Gastrocnemius medialis (tissue), 4 donors: ENCODE data around the gene CSNK1D. TPM values are rescaled to one million over a fixed set of nuclear protein-coding genes. Genes with fewer than 3 reads are reported as not detected.
"Not testable (repeated sequence)": the region's sequence is repeated elsewhere in the genome, so short reads cannot be mapped to it uniquely, and the experiment has no call there.

Source experiments
- ATAC-seq, 2 donors: fragments of 150-250 bp; one replicate each; pipeline ENCODE4 v1.9.1; 2016
- DNase-seq, 2 donors: peaks; one replicate each; pipeline ENCODE4 v3.0.0-alpha.2; 2019
- H3K27ac ChIP-seq, 4 donors: fragments of 200-600 bp; sonication (generic); 1 replicate in 1 of 4; 2 replicates in 3 of 4; pipeline ENCODE4 v1.5.1; 2016 to 2018; ENCODE audit warnings: mild to moderate bottlenecking in 2 of 4, moderate library complexity in 1 of 4
- H3K27me3 ChIP-seq, 3 donors: fragments of 200-600 bp; sonication (generic) in 2 of 3; 1 replicate in 1 of 3; 2 replicates in 2 of 3; pipeline versions ENCODE4 v1.5.1 to v1.6.0; 2016 to 2019; ENCODE audit warnings: mild to moderate bottlenecking in 1 of 3, moderate library complexity in 1 of 3
- H3K36me3 ChIP-seq, 2 donors: fragments of 200-600 bp; sonication (generic) in 1 of 2; one replicate each; pipeline ENCODE4 v1.5.1; 2017 to 2018
- H3K4me1 ChIP-seq, 2 donors: fragments of 200-600 bp; sonication (generic) in 1 of 2; one replicate each; pipeline ENCODE4 v1.5.1; 2016 to 2017; ENCODE audit warnings: mild to moderate bottlenecking in 2 of 2
- H3K4me3 ChIP-seq, 4 donors: fragments of 200-600 bp; sonication (generic) in 3 of 4; 1 replicate in 1 of 4; 2 replicates in 3 of 4; pipeline ENCODE4 v1.5.1; 2016 to 2019; ENCODE audit warnings: mild to moderate bottlenecking in 2 of 4
- H3K9me3 ChIP-seq, 3 donors: fragments of 200-600 bp; sonication (generic) in 2 of 3; 1 replicate in 1 of 3; 2 replicates in 2 of 3; pipeline ENCODE4 v1.5.1; 2016 to 2019
- POLR2A ChIP-seq, 2 donors: fragments of 450-650 bp; IDR thresholded peaks; one replicate each; pipeline ENCODE4 v1.6.1; 2017; ENCODE audit warnings: antibody characterized with exemption in 2 of 2, mild to moderate bottlenecking in 2 of 2, moderate library complexity in 2 of 2
- in situ Hi-C, 4 donors: fragments of 200-750 bp; cut with MboI; loops; one replicate each; pipeline versions ENCODE4 v1.15.0 to v1.8.0; 2017; ENCODE audit warnings: low sequenced_read_pairs in 4 of 4
- intact Hi-C: fragments of 100-400 bp; cut with DNase I; formaldehyde crosslinking; loops from one replicate; pipeline ENCODE4 v1.15.1; 2023; ENCODE audit warnings: low total_unique reads
- total RNA-seq, 4 donors: library from RNA; depleted of rRNA; stranded (reverse); fragments of >200 nt; gene quantifications; one replicate each; pipeline versions ENCODE4 v1.1.0 to v1.2.3, GENCODE V29; 2016
- TF ChIP-seq, protein P1 (sequence below), 5 experiments: fragments of 450-650 bp in 3 of 5; fragments of 200-600 bp in 2 of 5; sonication (generic) in 2 of 5; IDR thresholded peaks in 4 of 5; conservative IDR thresholded peaks in 1 of 5; 1 replicate in 4 of 5; 2 replicates in 1 of 5; pipeline ENCODE4 v1.5.1; 2016 to 2019; ENCODE audit warnings: antibody characterized with exemption in 5 of 5, mild to moderate bottlenecking in 3 of 5, moderate library complexity in 3 of 5

CSNK1D gene
- total RNA-seq, 4 donors from 2014 or later = 34.0 to 55.2 (median 47.3) TPM

DNA sequence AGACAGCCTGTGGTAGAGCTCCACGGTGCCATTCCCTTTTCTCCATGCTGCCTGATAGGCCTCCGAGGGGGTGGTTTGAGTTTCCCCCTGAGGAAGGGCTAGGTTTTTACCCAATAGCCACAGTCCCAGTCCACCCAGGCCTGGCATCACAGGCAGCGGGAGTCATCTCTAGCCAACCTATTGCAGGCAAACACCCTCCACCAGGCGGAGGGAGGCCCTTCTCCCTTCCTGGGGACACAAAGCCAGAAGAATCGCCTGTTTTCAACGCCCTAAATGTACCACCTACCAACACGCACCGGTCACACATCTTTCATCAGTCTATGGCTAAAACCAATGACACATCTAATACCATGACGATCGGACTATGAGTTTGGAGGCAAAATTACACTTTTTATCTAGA is 7.4 kb downstream of the CSNK1D start:
- H3K27me3 ChIP-seq = no peaks in the 10 kb centered on the region
- ATAC-seq (no peak), DNase-seq (no peak)
- peaks cover 0 to 46% of the 10 kb centered on the region in 2 donors for H3K36me3 ChIP-seq
- TF ChIP-seq, protein P1, sequence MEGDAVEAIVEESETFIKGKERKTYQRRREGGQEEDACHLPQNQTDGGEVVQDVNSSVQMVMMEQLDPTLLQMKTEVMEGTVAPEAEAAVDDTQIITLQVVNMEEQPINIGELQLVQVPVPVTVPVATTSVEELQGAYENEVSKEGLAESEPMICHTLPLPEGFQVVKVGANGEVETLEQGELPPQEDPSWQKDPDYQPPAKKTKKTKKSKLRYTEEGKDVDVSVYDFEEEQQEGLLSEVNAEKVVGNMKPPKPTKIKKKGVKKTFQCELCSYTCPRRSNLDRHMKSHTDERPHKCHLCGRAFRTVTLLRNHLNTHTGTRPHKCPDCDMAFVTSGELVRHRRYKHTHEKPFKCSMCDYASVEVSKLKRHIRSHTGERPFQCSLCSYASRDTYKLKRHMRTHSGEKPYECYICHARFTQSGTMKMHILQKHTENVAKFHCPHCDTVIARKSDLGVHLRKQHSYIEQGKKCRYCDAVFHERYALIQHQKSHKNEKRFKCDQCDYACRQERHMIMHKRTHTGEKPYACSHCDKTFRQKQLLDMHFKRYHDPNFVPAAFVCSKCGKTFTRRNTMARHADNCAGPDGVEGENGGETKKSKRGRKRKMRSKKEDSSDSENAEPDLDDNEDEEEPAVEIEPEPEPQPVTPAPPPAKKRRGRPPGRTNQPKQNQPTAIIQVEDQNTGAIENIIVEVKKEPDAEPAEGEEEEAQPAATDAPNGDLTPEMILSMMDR (IDR thresholded peaks at IDR 0.05 in 4 of 5, conservative IDR thresholded peaks at IDR 0.05 in 1 of 5) = no peak
- no peak for TF ChIP-seq POLR2A (IDR thresholded peaks at IDR 0.05)
- peak overlapping the region; percentile 99 to 100 (median 100) for H3K27ac ChIP-seq
- peaks cover 46 to 49% of the 10 kb centered on the region in 2 donors for H3K4me1 ChIP-seq
- in situ Hi-C loops = no loop called here
- H3K4me3 ChIP-seq = no peak overlapping the region
- intact Hi-C loops = loop anchor here (2.0 kb wide), 1 partner anchor 23 kb away; no protein-coding TSS in a partner anchor
- H3K9me3 ChIP-seq = no peaks in the 10 kb centered on the region

DNA sequence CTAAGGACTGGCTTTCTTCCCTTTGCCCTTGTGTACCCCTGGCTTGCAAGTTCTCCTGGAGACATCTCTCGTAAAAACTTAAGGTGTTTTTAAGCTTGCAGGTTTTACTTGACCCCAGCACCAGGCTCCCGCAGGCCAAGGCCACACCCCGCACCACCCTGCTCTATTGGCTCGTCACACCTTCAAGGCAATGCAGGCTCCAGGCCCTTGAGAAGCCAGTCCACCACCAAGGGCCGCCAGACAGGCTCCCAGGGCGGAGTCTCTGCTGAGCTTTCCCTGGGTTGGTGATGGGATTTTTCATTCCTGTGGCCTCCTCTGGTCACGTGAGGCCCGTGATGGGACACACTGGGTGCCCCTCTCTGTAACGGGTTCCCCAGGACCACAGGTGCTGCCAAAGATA is 9.9 kb downstream of the CSNK1D start:
- Histone ChIP-seq H3K27me3 (no peaks in the 10 kb centered on the region), H3K27ac (peak overlapping the region in 1 of 4 donors; percentile 48), H3K4me3 (no peak overlapping the region), H3K9me3 (no peaks in the 10 kb centered on the region), H3K4me1 (peaks cover 25 to 27% of the 10 kb centered on the region in 2 donors), H3K36me3 (peaks cover 0 to 70% of the 10 kb centered on the region in 2 donors)
- TF ChIP-seq, protein P1 (IDR thresholded peaks at IDR 0.05 in 4 of 5, conservative IDR thresholded peaks at IDR 0.05 in 1 of 5) = no peak
- no peak for TF ChIP-seq POLR2A (IDR thresholded peaks at IDR 0.05)
- intact Hi-C loops = no loop called here
- in situ Hi-C loops = no loop called here
- DNase-seq (no peak), ATAC-seq (no peak)

DNA sequence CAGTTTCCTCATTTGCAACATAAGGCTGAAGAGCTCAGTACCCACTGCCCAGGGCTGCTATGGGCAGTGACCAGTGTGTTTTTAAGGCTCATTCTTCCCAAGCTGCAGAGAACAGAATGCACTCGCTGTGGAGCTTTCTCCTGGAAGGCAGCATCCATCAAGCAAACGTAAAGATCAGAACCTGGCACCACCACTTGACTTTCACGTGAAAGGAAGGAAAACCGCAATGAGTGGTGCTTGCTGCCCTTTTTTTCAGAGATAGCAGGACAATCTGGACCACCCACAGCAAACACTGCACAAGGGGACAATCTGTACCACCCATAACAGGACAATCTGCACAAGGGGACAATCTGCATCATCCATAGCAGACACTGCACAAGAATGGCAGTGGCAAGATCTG is 11.2 kb downstream of the CSNK1D start:
- no peak for TF ChIP-seq POLR2A (IDR thresholded peaks at IDR 0.05)
- TF ChIP-seq, protein P1 (IDR thresholded peaks at IDR 0.05 in 4 of 5, conservative IDR thresholded peaks at IDR 0.05 in 1 of 5) = no peak
- Histone ChIP-seq H3K27me3 (no peaks in the 10 kb centered on the region), H3K27ac (peak overlapping the region in 1 of 4 donors; percentile 48), H3K4me1 (peaks cover 14 to 17% of the 10 kb centered on the region in 2 donors), H3K9me3 (no peaks in the 10 kb centered on the region), H3K4me3 (no peak overlapping the region), H3K36me3 (peaks cover 0 to 76% of the 10 kb centered on the region in 2 donors)
- DNase-seq = no peak
- ATAC-seq = no peak
- intact Hi-C loops = no loop called here
- in situ Hi-C loops = no loop called here

DNA sequence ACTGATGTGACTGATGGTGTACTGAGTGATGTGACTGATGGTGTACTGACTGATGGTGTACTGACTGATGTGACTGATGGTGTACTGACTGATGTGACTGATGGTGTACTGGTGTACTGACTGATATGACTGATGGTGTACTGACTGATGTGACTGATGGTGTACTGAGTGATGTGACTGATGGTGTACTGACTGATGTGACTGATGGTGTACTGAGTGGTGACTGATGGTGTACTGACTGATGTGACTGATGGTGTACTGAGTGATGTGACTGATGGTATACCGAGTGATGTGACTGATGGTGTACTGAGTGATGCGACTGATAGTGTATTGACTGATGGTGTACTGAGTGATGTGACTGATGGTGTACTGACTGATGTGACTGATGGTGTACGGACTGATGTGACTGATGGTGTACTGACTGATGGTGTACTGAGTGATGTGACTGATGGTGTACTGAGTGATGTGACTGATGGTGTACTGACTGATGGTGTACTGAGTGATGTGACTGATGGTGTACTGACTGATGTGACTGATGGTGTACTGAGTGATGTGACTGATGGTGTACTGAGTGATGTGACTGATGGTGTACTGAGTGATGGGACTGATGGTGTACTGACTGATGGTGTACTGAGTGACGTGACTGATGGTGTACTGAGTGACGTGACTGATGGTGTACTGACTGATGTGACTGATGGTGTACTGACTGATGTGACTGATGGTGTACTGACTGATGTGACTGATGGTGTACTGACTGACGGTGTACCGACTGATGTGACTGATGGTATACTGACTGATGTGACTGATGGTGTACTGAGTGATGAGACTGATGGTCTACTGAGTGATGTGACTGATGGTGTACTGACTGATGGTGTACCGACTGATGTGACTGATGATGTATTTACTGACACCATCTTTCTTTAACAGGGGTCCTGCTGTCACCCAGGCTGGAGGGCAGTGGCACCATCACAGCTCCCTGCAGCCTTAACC is 13.2 kb downstream of the CSNK1D start:
- H3K4me1 ChIP-seq, ATAC-seq, H3K27me3 ChIP-seq, H3K4me3 ChIP-seq, DNase-seq, H3K9me3 ChIP-seq, in situ Hi-C loops, intact Hi-C loops, H3K27ac ChIP-seq: not testable (repeated sequence)
- peaks cover 0 to 93% of the 10 kb centered on the region in 2 donors for H3K36me3 ChIP-seq

DNA sequence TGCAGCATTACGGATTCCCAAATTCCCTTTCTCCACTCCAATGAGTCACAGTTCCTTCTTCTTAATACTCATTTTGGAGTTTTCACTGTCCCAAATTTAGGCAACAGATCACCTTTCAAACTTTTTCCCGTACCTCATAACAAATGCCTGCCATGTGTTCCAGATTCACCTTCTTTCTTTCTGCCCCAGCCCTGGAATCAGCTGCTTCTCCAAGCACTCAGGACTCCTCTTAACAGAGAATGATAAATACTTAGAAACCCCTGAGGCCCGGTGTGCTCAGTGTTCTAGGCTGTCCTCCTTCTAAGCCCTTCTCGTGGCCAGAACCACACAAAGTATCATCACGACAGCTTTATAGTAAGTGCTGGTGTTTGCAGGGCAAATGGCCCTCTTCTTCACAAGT is 14.9 kb downstream of the CSNK1D start:
- DNase-seq (no peak), ATAC-seq (no peak)
- no peak overlapping the region for H3K4me3 ChIP-seq
- H3K27me3 ChIP-seq = no peaks in the 10 kb centered on the region
- intact Hi-C loops = no loop called here
- in situ Hi-C loops = no loop called here
- H3K27ac ChIP-seq = peak overlapping the region in 1 of 4 donors; percentile 1
- H3K9me3 ChIP-seq = no peaks in the 10 kb centered on the region
- TF ChIP-seq POLR2A (IDR thresholded peaks at IDR 0.05) = no peak
- TF ChIP-seq, protein P1 (IDR thresholded peaks at IDR 0.05 in 4 of 5, conservative IDR thresholded peaks at IDR 0.05 in 1 of 5) = no peak
- peaks cover 0 to 87% of the 10 kb centered on the region in 2 donors for H3K36me3 ChIP-seq
- no peaks in the 10 kb centered on the region for H3K4me1 ChIP-seq
